ENCODE measurements around the gene GINS2. TPM values are rescaled to one million over a fixed set of nuclear protein-coding genes. Genes with fewer than 3 reads are reported as not detected.

GINS2 gene
- total RNA-seq, 1 experiment from 2014 or later, result 12.0 TPM

GRCh38 chr16:85644093-85644712 lies 44.6 kb downstream of the GINS2 start:
- H3K27ac ChIP-seq (ENCODE audit: low read length), result no peak overlapping the region
- BruUV-seq (replicated peaks), result no TSS peak
- CTCF ChIA-PET, result interaction anchor here (0.7 kb wide), 2 partner anchors 14 to 41 kb away, joined by 4 to 7 read pairs; no protein-coding TSS in a partner anchor

GRCh38 chr16:85643631-85644030 lies 45.1 kb downstream of the GINS2 start:
- Histone ChIP-seq H3K27ac (ENCODE audit: low read length) (no peak overlapping the region), H3K27me3 (ENCODE audit: control insufficient read depth, insufficient read depth, low read length) (no peaks in the 10 kb centered on the region), H3K36me3 (ENCODE audit: control insufficient read depth, insufficient read depth, low read length) (no peaks in the 10 kb centered on the region), H3K9me3 (ENCODE audit: control insufficient read depth, insufficient read depth, low read depth, low read length) (no peaks in the 10 kb centered on the region), H3K4me1 (ENCODE audit: control insufficient read depth, insufficient read depth, low read length) (peaks cover 35% of the 10 kb centered on the region), H3K4me3 (ENCODE audit: low read depth in 2 of 2, low read length in 2 of 2) (no peak overlapping the region)
- DNase-seq (ENCODE audit: low read depth, low spot score), result no peak
- intact Hi-C loops (cut with micrococcal nuclease; ENCODE audit: unreplicated experiment) (no loop called here), in situ Hi-C loops (cut with HindIII; ENCODE audit: low pct_unique_long_range_greater_than_20kb, low sequenced_read_pairs) (no loop called here)
- BruUV-seq (replicated peaks), result no TSS peak
- no peak for ATAC-seq
- CTCF ChIA-PET, result no interaction called here
- POLR2A ChIA-PET, result no interaction called here
- TF ChIP-seq REST (IDR thresholded peaks at IDR 0.05; ENCODE audit: insufficient read depth in 1 of 2, low read depth in 2 of 2, low read length in 1 of 2) (no peak), TCF7L2 (IDR thresholded peaks at IDR 0.05; ENCODE audit: low read depth, low read length) (no peak), SIN3A (IDR thresholded peaks at IDR 0.05; ENCODE audit: borderline replicate concordance, insufficient read depth, low read depth, low read length) (no peak), POLR2AphosphoS5 (IDR thresholded peaks at IDR 0.05; ENCODE audit: low read depth, low read length) (no peak), CTCF (IDR thresholded peaks at IDR 0.05) (no peak)

More at GRCh38 chr16:85644093-85644712, 44.6 kb downstream of the GINS2 start:
- ATAC-seq, result no peak
- TF ChIP-seq REST (IDR thresholded peaks at IDR 0.05; ENCODE audit: insufficient read depth in 1 of 2, low read depth in 2 of 2, low read length in 1 of 2) (no peak), SIN3A (IDR thresholded peaks at IDR 0.05; ENCODE audit: borderline replicate concordance, insufficient read depth, low read depth, low read length) (no peak), CTCF (IDR thresholded peaks at IDR 0.05) (no peak), POLR2AphosphoS5 (IDR thresholded peaks at IDR 0.05; ENCODE audit: low read depth, low read length) (no peak)
- in situ Hi-C loops (cut with HindIII; ENCODE audit: low pct_unique_long_range_greater_than_20kb, low sequenced_read_pairs) (no loop called here), intact Hi-C loops (cut with micrococcal nuclease; ENCODE audit: unreplicated experiment) (no loop called here)
- POLR2A ChIA-PET, result no interaction called here
- Histone ChIP-seq H3K4me1 (ENCODE audit: control insufficient read depth, insufficient read depth, low read length) (peaks cover 38% of the 10 kb centered on the region), H3K4me3 (ENCODE audit: low read depth in 2 of 2, low read length in 2 of 2) (no peak overlapping the region), H3K27me3 (ENCODE audit: control insufficient read depth, insufficient read depth, low read length) (no peaks in the 10 kb centered on the region), H3K9me3 (ENCODE audit: control insufficient read depth, insufficient read depth, low read depth, low read length) (no peaks in the 10 kb centered on the region), H3K36me3 (ENCODE audit: control insufficient read depth, insufficient read depth, low read length) (no peaks in the 10 kb centered on the region)
- no peak for DNase-seq (ENCODE audit: low read depth, low spot score)
